SIG-M5 treated with dmso at 0.1 percent for 504 hours (cell line): ENCODE results near the gene OR2M3.
"Not testable (repeated sequence)": the region's sequence is repeated elsewhere in the genome, so short reads cannot be mapped to it uniquely, and the experiment has no call there.

Experiments used
- DNase-seq: peaks from one replicate; lab custom pipeline; 2025; ENCODE audit not compliant: unreplicated experiment; lab: John Stamatoyannopoulos, UW

Gene OR2M3, protein sequence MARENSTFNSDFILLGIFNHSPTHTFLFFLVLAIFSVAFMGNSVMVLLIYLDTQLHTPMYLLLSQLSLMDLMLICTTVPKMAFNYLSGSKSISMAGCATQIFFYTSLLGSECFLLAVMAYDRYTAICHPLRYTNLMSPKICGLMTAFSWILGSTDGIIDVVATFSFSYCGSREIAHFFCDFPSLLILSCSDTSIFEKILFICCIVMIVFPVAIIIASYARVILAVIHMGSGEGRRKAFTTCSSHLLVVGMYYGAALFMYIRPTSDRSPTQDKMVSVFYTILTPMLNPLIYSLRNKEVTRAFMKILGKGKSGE

DNA sequence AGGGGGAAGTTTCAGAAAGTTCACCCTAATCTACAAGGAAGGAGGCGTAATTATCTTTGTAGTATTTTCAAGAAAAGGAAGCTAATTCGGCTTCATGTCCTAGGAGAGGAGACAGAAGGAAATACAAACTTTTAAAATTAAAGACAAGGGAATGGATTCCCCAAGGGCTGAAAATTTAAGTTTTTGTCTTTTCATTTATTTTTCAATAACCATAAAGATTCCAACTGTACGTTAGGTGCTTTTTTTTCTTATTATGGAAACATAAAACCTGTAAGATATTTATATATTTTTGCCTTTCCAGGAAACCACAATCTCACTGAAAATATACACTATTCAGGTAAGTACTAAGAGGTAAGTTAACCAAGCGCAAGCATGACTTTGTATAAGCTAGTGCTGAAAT lies at the start of gene OR2M3:
OR2M3 (plus strand) TSS at position 301 of the 400 bp plus-strand sequence. CDS start 5,803 bp downstream, outside the sequence.
- DNase-seq: no peak

- DNase-seq: no peak
These were observed 44.8 kb upstream of the OR2M3 start for GRCh38 chr1:248152056-248152827.

DNA sequence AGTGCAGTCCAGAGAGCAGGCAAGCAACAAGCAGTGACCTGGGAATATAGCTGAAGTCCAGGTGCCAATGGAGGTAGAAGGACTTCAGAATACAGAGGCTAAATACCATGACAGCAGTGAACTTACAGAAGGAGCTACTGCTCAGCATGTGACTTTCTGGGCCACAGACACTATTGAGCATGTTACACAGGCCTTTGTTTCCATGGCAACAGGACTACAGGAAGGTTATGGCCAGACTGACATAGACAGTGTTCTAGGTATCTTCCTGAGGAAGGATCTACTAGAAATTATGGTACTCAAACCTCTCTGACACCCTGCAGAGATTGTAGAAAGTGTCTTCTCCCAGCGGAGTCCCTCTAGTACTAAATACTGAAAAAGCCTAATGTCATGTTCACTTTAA lies 41.1 kb upstream of the OR2M3 start:
- DNase-seq: no peak

- DNase-seq: no peak
These were observed 38.3 kb upstream of the OR2M3 start for GRCh38 chr1:248158758-248159157.

- no peak for DNase-seq
These were observed 33.0 kb upstream of the OR2M3 start for GRCh38 chr1:248164031-248164430.

DNA sequence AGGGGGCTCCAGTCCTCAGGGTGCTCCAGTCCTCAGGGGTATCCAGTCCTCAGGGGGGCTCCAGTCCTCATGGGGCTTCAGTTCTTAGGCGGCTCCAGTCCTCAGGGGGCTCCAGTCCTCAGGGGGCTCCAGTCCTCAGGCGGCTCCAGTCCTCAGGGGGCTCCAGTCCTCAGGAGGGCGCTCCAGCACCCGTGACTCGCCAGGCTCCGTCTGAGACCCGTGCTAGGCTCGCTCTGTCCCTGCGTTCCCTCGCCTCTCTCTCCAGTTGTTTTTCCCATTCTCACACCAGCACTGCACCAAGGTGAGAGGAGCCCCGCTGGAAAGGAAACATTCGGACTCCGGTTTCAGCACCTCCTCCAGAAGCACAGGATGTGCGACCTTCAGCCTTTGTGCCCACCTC lies 31.9 kb upstream of the OR2M3 start:
- no peak for DNase-seq

DNA sequence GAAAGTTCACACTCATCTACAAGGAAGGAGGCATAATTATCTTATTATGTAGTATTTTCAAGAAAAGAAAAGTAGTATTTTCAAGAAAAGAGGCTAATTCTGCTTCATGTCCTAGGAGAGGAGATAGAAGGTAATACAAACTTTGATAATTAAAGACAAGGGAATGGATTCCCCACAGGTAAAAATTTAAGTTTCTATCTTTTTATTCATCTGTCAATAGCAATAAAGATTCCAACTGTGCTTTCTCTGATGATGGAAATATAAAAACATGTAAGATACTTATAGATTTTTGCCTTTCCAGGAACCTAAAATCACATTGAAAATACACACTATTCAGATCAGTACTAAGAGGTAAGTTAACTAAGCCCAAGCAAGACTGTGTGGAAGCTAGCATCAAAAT lies 22.5 kb upstream of the OR2M3 start, which contains the start of gene OR2M2:
OR2M2 (plus strand) TSS at position 301 of the 400 bp plus-strand sequence. CDS start 5,165 bp downstream, outside the sequence.
- DNase-seq: no peak

- DNase-seq: no peak
These were observed 13.1 kb upstream of the OR2M3 start for GRCh38 chr1:248183996-248184395.

DNA sequence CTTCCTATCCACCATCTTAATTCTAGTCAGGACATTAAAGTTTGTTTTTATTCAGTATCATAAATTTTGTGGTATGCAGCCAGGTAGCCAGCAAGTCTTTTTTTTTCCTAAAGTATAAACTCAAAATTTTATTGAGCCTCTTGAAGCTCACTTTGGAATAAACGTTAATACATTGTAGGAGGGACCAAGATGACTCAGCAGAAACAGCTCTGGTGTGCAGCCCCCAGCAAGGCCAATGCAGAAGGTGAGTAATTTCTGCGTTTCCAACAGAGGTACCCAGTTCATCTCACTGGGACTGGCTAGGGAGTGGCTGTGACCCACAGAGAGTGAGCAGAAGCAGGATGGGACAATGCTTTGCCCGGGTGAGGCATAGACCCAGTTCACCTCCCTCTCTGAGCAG lies 9.7 kb upstream of the OR2M3 start:
- no peak for DNase-seq

DNA sequence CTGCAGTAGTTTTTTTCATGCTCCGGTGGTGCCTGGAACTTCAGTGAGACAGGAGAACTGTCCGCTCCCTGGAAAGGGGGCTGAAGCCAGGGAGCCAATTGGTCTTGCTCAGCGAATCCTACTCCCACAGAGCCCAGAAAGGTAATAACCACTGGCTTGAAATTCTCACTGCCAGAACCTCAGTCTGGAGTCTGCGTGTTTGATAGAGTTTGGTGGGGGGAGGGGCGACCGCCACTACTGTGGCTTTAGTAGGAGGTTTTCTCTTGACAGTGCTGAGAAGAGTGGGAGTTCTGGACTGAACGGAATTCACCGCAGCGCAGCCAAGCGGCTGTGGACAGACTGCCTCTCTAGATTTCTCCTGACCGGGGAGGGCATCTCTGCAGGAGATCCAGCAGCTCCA lies 8.0 kb upstream of the OR2M3 start:
- DNase-seq: no peak

DNA sequence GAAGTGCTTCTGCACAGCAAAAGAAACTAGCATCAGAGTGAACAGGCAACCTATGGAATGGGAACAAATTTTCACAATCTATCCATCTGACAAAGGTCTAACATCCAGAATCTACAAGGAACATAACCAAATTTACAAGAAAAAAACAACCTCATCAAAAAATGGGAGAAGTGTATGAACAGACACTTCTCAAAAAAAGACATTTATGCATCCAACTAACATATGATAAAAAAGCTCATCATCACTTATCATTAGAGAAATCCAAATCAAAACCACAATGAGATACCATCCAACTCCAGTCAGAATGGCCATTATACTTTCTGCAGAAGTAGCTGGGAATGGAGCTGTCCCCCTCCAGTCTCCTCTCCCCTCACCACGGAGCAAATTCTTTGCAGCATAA lies 2.9 kb upstream of the OR2M3 start:
- no peak for DNase-seq

DNA sequence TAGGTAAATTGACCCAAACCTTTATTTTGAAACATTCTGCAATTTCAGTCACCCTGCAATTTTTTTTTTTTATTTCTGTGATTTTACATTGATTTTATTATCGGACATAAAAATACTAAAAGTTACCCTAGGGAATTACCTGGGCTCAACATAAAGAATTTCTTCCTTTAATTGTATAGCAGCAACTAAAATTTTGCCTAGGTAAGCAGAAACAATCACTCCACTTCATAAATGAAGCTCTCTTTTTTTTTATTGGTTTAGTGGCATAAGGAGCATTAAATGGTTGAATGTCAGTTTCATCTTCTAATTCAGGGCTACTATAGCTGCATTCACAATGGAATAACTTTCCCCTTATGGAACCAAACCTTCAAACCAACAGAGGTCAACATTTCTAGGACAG lies 18.8 kb downstream of the OR2M3 start:
- DNase-seq: no peak

GRCh38 chr1:248225537-248225936 lies 28.5 kb downstream of the OR2M3 start:
- DNase-seq: no peak

GRCh38 chr1:248229360-248229908 lies 32.4 kb downstream of the OR2M3 start:
- no peak for DNase-seq

DNA sequence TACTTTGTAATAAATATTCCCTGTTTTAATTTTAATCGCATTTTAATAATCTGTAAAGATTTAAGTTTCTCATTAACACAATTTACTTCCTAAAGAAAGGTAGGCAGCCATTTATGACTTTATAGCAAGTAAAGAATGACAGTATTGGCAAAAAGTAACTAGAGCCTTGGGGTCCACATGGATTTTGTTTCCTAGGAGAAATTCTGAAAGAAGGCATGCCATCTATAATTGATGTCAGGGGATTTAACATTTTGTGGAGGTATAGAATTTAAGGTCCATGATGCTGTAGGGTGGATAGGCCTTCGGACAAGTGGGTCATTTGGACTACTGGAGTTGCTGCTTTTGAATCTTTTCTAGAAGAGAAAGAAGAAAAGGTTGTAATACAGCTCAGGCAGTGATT lies 34.1 kb downstream of the OR2M3 start, which contains the start of gene OR2M4:
OR2M4 (plus strand) TSS at position 301 of the 400 bp plus-strand sequence. CDS start 7,512 bp downstream, outside the sequence.
- DNase-seq: no peak

- no peak for DNase-seq
These were observed 42.4 kb downstream of the OR2M3 start for GRCh38 chr1:248239478-248239877.

- peak; percentile 63 for DNase-seq
These were observed 46.1 kb downstream of the OR2M3 start for GRCh38 chr1:248243204-248243603.

DNA sequence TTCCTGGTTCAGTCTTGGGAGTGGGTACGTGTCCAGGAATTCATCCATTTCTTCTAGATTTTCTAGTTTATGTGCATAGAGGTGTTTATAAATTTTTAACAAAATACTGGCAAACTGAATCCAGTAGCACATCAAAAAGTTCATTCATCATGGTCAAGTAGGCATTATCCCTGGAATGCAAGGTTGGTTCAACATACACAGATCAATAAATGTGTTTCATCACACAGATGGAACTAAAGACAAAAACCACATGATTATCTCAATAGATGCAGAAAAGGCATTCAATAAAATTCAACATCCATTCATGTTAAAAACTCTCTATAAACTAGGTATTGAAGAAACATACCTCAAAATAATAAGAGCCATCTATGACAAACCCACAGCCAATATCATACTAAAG lies 62.2 kb downstream of the OR2M3 start:
- not testable (repeated sequence) for DNase-seq
